Naive thymus-derived CD8-positive, alpha-beta T cell (primary cell): ENCODE measurements around the gene DNAJC8. TPM values are rescaled to one million over a fixed set of nuclear protein-coding genes. Genes with fewer than 3 reads are reported as not detected.

Experiments
- ATAC-seq, 2 donors: fragments of 150-1000 bp; cut with Tn5 transposase in 1 of 2; sonication (Bioruptor Pico), chemical (Tn5 transposase) in 1 of 2; 1 replicate in 1 of 2; 2 replicates in 1 of 2; pipeline ENCODE4 v1.10.0; 2021; ENCODE audit warnings: mild to moderate bottlenecking in 2 of 2, moderate library complexity in 2 of 2
- POLR2A ChIA-PET: fragments of 350-600 bp; sonication (Branson Sonifier 250); formaldehyde crosslinking; loops from one replicate; lab custom pipeline; 2021; ENCODE audit warnings: antibody characterized with exemption; lab: Charles Lee
- DNase-seq, 10 donors: peaks; one replicate each; pipeline versions ENCODE4 v3.0.0 to v3.0.0-alpha.2; 2020 to 2022
- H3K27ac Mint-ChIP-seq, 10 donors: one replicate each; pipeline ENCODE4 v1.8.0; 2020 to 2022; ENCODE audit warnings: mild to moderate bottlenecking in 10 of 10, mixed read lengths in 10 of 10, moderate library complexity in 4 of 10, inconsistent platforms in 1 of 10
- H3K27me3 Mint-ChIP-seq, 5 donors: one replicate each; pipeline ENCODE4 v1.8.0; 2021 to 2022; ENCODE audit warnings: mixed read lengths in 5 of 5
- H3K36me3 Mint-ChIP-seq, 3 donors: one replicate each; pipeline ENCODE4 v1.8.0; 2020 to 2022; ENCODE audit warnings: mixed read lengths in 3 of 3, mild to moderate bottlenecking in 2 of 3, inconsistent platforms in 1 of 3
- H3K4me1 Mint-ChIP-seq, 4 donors: one replicate each; pipeline ENCODE4 v1.8.0; 2021 to 2022; ENCODE audit warnings: mixed read lengths in 4 of 4
- H3K4me3 Mint-ChIP-seq, 10 donors: one replicate each; pipeline ENCODE4 v1.8.0; 2020 to 2022; ENCODE audit warnings: mild to moderate bottlenecking in 10 of 10, mixed read lengths in 10 of 10, moderate library complexity in 6 of 10, inconsistent platforms in 1 of 10
- H3K9me3 Mint-ChIP-seq, 9 donors: one replicate each; pipeline ENCODE4 v1.8.0; 2020 to 2022; ENCODE audit warnings: mixed read lengths in 9 of 9, mild to moderate bottlenecking in 3 of 9, inconsistent platforms in 1 of 9, moderate library complexity in 1 of 9
- polyA plus RNA-seq, 3 donors: library from polyadenylated mRNA; unstranded; fragments of 300-500 nt; fragmentation: Illumina TruSeq; gene quantifications; one replicate each; pipeline ENCODE4 v1.2.3, GENCODE V29; 2021
- total RNA-seq, 8 experiments: library from RNA in 2 of 8; stranded (reverse) in 2 of 8; gene quantifications; one replicate each; pipeline ENCODE4 v1.2.3 and lab custom pipeline; 2021 to 2026

Gene DNAJC8
- total and polyA plus RNA-seq, 5 experiments from 2014 or later, result 68.1 to 156 (median 145) TPM

GRCh38 chr1:28160782-28161266 lies 72.0 kb downstream of the DNAJC8 start:
- H3K9me3 Mint-ChIP-seq, result peaks cover 0 to under 1% (median 0%) of the 10 kb centered on the region in 9 donors
- H3K27me3 Mint-ChIP-seq, result peaks cover 9 to 59% (median 32%) of the 10 kb centered on the region in 5 donors
- POLR2A ChIA-PET, result no interaction called here
- peaks cover 0 to 14% (median 4%) of the 10 kb centered on the region in 4 donors for H3K4me1 Mint-ChIP-seq
- H3K36me3 Mint-ChIP-seq, result peaks cover 0 to 6% (median 2%) of the 10 kb centered on the region in 3 donors
- no peak overlapping the region for H3K4me3 Mint-ChIP-seq
- peak overlapping the region in 1 of 10 donors; percentile 46 for H3K27ac Mint-ChIP-seq
- DNase-seq, result no peak
- ATAC-seq, result no peak

GRCh38 chr1:28159680-28160079 lies 73.1 kb downstream of the DNAJC8 start:
- no peak for DNase-seq
- no peak overlapping the region for H3K27ac Mint-ChIP-seq
- ATAC-seq, result no peak
- H3K4me3 Mint-ChIP-seq, result no peak overlapping the region
- H3K27me3 Mint-ChIP-seq, result peaks cover 9 to 56% (median 32%) of the 10 kb centered on the region in 5 donors
- POLR2A ChIA-PET, result no interaction called here
- peaks cover 0 to 14% (median 4%) of the 10 kb centered on the region in 4 donors for H3K4me1 Mint-ChIP-seq
- H3K36me3 Mint-ChIP-seq, result peaks cover 0 to 6% (median 2%) of the 10 kb centered on the region in 3 donors
- no peaks in the 10 kb centered on the region for H3K9me3 Mint-ChIP-seq

GRCh38 chr1:28159243-28159642 lies 73.6 kb downstream of the DNAJC8 start:
- H3K4me1 Mint-ChIP-seq, result peaks cover 0 to 15% (median 4%) of the 10 kb centered on the region in 4 donors
- peaks cover 0 to 6% (median 2%) of the 10 kb centered on the region in 3 donors for H3K36me3 Mint-ChIP-seq
- ATAC-seq (no peak), DNase-seq (no peak)
- H3K27ac Mint-ChIP-seq, result peak overlapping the region in 1 of 10 donors; percentile 0
- peaks cover 9 to 56% (median 32%) of the 10 kb centered on the region in 5 donors for H3K27me3 Mint-ChIP-seq
- no peaks in the 10 kb centered on the region for H3K9me3 Mint-ChIP-seq
- POLR2A ChIA-PET, result no interaction called here
- H3K4me3 Mint-ChIP-seq, result no peak overlapping the region

GRCh38 chr1:28157894-28158293 lies 74.9 kb downstream of the DNAJC8 start:
- Mint-ChIP-seq H3K27me3 (peaks cover 9 to 53% (median 25%) of the 10 kb centered on the region in 5 donors), H3K4me3 (no peak overlapping the region), H3K27ac (no peak overlapping the region), H3K9me3 (no peaks in the 10 kb centered on the region), H3K36me3 (peaks cover 0 to 6% (median 2%) of the 10 kb centered on the region in 3 donors), H3K4me1 (peaks cover 0 to 18% (median 4%) of the 10 kb centered on the region in 4 donors)
- POLR2A ChIA-PET, result interaction anchor here (1.0 kb wide), 1 partner anchor 14 kb away, joined by 8 read pairs; no protein-coding TSS in a partner anchor
- ATAC-seq (no peak), DNase-seq (no peak)

GRCh38 chr1:28156821-28157220 lies 76.0 kb downstream of the DNAJC8 start:
- Mint-ChIP-seq H3K4me3 (no peak overlapping the region), H3K36me3 (peaks cover 0 to 6% (median 2%) of the 10 kb centered on the region in 3 donors), H3K27ac (no peak overlapping the region), H3K9me3 (no peaks in the 10 kb centered on the region), H3K27me3 (peaks cover 5 to 44% (median 19%) of the 10 kb centered on the region in 5 donors), H3K4me1 (peaks cover 0 to 16% (median 4%) of the 10 kb centered on the region in 4 donors)
- ATAC-seq (no peak), DNase-seq (no peak)
- POLR2A ChIA-PET, result interaction anchor here (0.7 kb wide), 1 partner anchor 375 kb away, joined by 3 read pairs; no protein-coding TSS in a partner anchor

GRCh38 chr1:28155628-28156027 lies 77.2 kb downstream of the DNAJC8 start:
- no peak for DNase-seq
- no peak for ATAC-seq
- Mint-ChIP-seq H3K27ac (no peak overlapping the region), H3K36me3 (peaks cover 2 to 9% (median 5%) of the 10 kb centered on the region in 3 donors), H3K9me3 (no peaks in the 10 kb centered on the region), H3K27me3 (peaks cover 2 to 32% (median 12%) of the 10 kb centered on the region in 5 donors), H3K4me3 (no peak overlapping the region), H3K4me1 (peaks cover 0 to 8% (median 4%) of the 10 kb centered on the region in 4 donors)
- POLR2A ChIA-PET, result no interaction called here

- ATAC-seq, result no peak
- Mint-ChIP-seq H3K27ac (no peak overlapping the region), H3K36me3 (peaks cover 9 to 15% (median 11%) of the 10 kb centered on the region in 3 donors), H3K4me1 (peaks cover 0 to 9% (median 3%) of the 10 kb centered on the region in 4 donors), H3K4me3 (no peak overlapping the region), H3K27me3 (peaks cover 2 to 32% (median 7%) of the 10 kb centered on the region in 5 donors), H3K9me3 (no peaks in the 10 kb centered on the region)
- no peak for DNase-seq
- POLR2A ChIA-PET, result interaction anchor here (0.7 kb wide), 1 partner anchor 20 kb away, joined by 3 read pairs; no protein-coding TSS in a partner anchor
These were observed 78.7 kb downstream of the DNAJC8 start for GRCh38 chr1:28154078-28154594.

Other genes with a start within 250 kb of the DNAJC8 start
- 10 to 100 TPM; 18.5 to 22.8 TPM for gene EYA3, start 144.4 kb downstream of the DNAJC8 start, total RNA-seq
- 1 to 10 TPM; 1.8 to 6.2 (median 5.0) TPM for gene EYA3, start 144.4 kb downstream of the DNAJC8 start, polyA plus RNA-seq
- gene PTAFR, start 56.3 kb downstream of the DNAJC8 start, total RNA-seq, result 1 to 10 TPM in 1 of 2 experiments, under 1 TPM in 1; 0.70 to 1.1 TPM
- gene PTAFR, start 56.3 kb downstream of the DNAJC8 start, polyA plus RNA-seq, result under 1 TPM; 0.34 to 0.84 (median 0.68) TPM
- gene ATP5IF1, start 3.1 kb upstream of the DNAJC8 start, total RNA-seq, result 100 to 1,000 TPM; 113 to 120 TPM
- 100 to 1,000 TPM; 468 to 666 (median 606) TPM for gene ATP5IF1, start 3.1 kb upstream of the DNAJC8 start, polyA plus RNA-seq
- gene SESN2, start 26.5 kb upstream of the DNAJC8 start, total RNA-seq, result 1 to 10 TPM; 6.4 to 6.6 TPM
- gene SESN2, start 26.5 kb upstream of the DNAJC8 start, polyA plus RNA-seq, result 1 to 10 TPM; 1.6 to 8.2 (median 4.7) TPM
- gene MED18, start 96.0 kb upstream of the DNAJC8 start, total RNA-seq, result 10 to 100 TPM; 13.4 to 13.8 TPM
- 1 to 10 TPM; 2.9 to 7.9 (median 3.7) TPM for gene MED18, start 96.0 kb upstream of the DNAJC8 start, polyA plus RNA-seq
- 10 to 100 TPM; 27.4 to 30.1 TPM for gene PHACTR4, start 136.7 kb upstream of the DNAJC8 start, total RNA-seq
- 10 to 100 TPM in 1 of 3 donors, 1 to 10 TPM in 2; 5.4 to 20.2 (median 6.0) TPM for gene PHACTR4, start 136.7 kb upstream of the DNAJC8 start, polyA plus RNA-seq